Stimulated activated naive B cell treated with anti-CD40 and anti-IgM and Interleukin-4, amounts not matched to agents 10 μg/mL and 1 μg/mL and 100 μg/mL, for 72 hours (primary cell): Measurements from ENCODE around the gene CATSPER1.
A peak's percentile ranks its signal among the peaks of the same experiment; 100 is the strongest.

Source experiments
- ATAC-seq, 2 donors: fragments of 150-1000 bp; cut with Tn5 transposase; replicated peaks; 2 replicates each; pipeline ENCODE4 v1.10.0; 2021; ENCODE audit warnings: moderate library complexity in 1 of 2
- DNase-seq: peaks from one replicate; pipeline ENCODE4 v3.0.0; 2021
- H3K27ac Mint-ChIP-seq: one replicate; pipeline ENCODE4 v1.8.0; 2022; ENCODE audit warnings: mild to moderate bottlenecking, mixed read lengths
- H3K27me3 Mint-ChIP-seq, 2 donors: one replicate each; pipeline ENCODE4 v1.8.0; 2022; ENCODE audit warnings: mixed read lengths in 2 of 2
- H3K36me3 Mint-ChIP-seq, 2 donors: one replicate each; pipeline ENCODE4 v1.8.0; 2022; ENCODE audit warnings: mixed read lengths in 2 of 2, mild to moderate bottlenecking in 1 of 2
- H3K4me1 Mint-ChIP-seq, 2 donors: one replicate each; pipeline ENCODE4 v1.8.0; 2022; ENCODE audit warnings: mixed read lengths in 2 of 2, mild to moderate bottlenecking in 1 of 2
- H3K4me3 Mint-ChIP-seq, 2 donors: one replicate each; pipeline ENCODE4 v1.8.0; 2022; ENCODE audit warnings: mild to moderate bottlenecking in 2 of 2, mixed read lengths in 2 of 2, moderate library complexity in 1 of 2
- H3K9me3 Mint-ChIP-seq, 2 donors: one replicate each; pipeline ENCODE4 v1.8.0; 2022; ENCODE audit warnings: mixed read lengths in 2 of 2, mild to moderate bottlenecking in 1 of 2

Gene CATSPER1

DNA sequence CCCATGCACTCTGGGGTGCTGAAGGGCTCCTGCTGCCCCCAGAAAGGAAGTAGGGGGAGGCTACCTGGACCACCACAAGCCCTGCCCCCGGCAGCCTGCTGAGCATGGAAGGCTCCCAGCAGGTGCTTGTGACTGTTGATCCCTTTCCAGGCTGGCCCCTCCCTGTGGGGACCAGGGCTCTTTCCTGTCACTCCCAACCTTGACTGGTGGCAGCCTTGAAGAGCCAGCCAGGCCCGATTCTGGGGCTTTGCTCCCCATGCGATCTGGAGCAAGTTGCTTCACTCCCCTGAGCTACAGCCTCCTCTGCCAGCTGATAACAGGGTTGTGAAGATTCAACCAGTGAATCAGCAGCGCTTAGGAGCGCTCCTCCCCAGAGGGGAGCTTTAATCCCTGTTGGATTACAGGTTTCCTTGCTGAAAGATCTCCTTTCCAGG, 19.1 kb downstream of the CATSPER1 start:
- H3K27ac Mint-ChIP-seq: no peak overlapping the region
- peaks cover 8 to 9% of the 10 kb centered on the region in 2 donors for H3K27me3 Mint-ChIP-seq

DNA sequence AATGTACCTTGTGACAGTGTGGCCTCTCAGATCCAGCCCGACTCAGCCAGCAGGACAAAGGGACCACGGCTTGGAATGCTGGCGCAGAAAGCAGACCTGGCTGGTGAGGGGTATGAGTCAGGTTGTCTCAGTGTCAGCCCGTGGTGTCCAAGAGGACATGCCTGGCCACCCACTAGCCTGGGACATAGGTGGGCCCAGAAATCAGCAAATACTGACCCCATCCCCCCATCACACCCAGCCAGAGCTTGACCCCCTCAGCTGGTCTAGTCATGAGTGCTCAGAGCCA, 19.4 kb downstream of the CATSPER1 start:
- ATAC-seq (no peak), DNase-seq (no peak)
- peaks cover 17 to 31% of the 10 kb centered on the region in 2 donors for H3K36me3 Mint-ChIP-seq
- H3K4me3 Mint-ChIP-seq: no peak overlapping the region
- H3K27ac Mint-ChIP-seq: no peak overlapping the region
- H3K9me3 Mint-ChIP-seq: no peaks in the 10 kb centered on the region
- peaks cover 12 to 21% of the 10 kb centered on the region in 2 donors for H3K4me1 Mint-ChIP-seq
- H3K27me3 Mint-ChIP-seq: peaks cover 4 to 5% of the 10 kb centered on the region in 2 donors

More for the DNA sequence above, 19.1 kb downstream of the CATSPER1 start:
- H3K9me3 Mint-ChIP-seq: no peaks in the 10 kb centered on the region
- H3K4me1 Mint-ChIP-seq: peaks cover 12 to 21% of the 10 kb centered on the region in 2 donors
- no peak overlapping the region for H3K4me3 Mint-ChIP-seq
- H3K36me3 Mint-ChIP-seq: peaks cover 16 to 28% of the 10 kb centered on the region in 2 donors
- no peak for ATAC-seq
- DNase-seq: no peak

DNA sequence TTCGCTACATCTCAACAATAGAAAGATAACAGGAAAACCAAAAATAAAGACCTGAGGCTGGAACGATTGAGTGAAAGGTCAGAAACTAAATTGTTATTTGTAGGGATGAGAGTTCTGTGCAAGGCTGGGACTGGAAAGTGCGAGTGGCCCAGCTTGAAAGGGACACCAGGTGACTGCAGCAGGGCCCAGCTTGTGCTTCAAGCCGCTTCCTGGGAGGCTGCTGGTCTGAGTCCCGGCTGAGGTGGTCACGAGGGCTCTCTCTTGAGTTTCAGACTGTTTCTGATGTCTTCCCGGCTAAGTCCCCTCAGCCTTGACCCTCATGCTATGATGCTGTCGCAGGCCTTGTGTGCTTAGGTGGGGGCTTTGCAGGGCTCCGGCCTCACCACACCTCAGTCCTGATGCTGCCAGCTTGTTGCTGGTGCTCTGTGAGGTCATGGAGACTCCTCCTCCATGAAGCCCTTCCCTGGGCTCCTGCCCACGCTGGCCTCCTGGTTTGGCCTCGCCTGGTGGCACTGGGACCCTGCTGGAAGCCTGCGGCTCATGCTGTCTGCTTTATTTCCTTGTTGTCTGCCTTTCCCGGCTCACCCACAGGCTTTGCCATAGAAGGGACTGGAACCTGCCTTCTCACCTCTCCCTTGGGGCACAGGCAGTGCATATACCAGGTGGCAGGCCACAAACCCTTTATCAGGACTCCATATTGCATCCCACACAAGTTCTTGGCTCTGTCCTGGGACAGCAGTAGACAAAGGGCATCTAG, 20.0 kb downstream of the CATSPER1 start:
- peak overlapping the region; percentile 34 for H3K27ac Mint-ChIP-seq
- H3K4me1 Mint-ChIP-seq: peaks cover 12 to 17% of the 10 kb centered on the region in 2 donors
- DNase-seq: no peak
- no peak overlapping the region for H3K4me3 Mint-ChIP-seq
- peaks cover under 1 to 4% of the 10 kb centered on the region in 2 donors for H3K27me3 Mint-ChIP-seq
- no peak for ATAC-seq
- H3K9me3 Mint-ChIP-seq: no peaks in the 10 kb centered on the region
- H3K36me3 Mint-ChIP-seq: peaks cover 20 to 36% of the 10 kb centered on the region in 2 donors

DNA sequence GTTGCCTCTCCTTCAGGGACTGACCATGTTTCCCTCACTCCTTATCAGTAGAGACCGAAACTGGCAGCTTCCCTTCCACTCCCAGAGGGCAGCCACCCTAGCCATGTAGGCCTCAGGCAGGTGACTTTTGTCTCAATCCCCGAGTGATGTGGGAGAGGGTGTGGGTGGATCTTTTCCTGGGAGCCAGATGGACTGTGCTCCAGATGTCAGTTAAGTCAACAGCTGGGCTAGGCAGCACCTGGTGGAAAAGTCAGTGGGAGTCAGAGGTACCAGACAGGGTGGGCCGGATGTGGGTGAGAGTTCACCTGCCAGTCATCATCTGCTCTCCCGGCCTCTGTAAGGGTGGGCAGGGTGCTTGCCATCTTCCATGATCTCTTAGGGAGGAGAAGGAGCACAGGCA, 22.1 kb downstream of the CATSPER1 start:
- Mint-ChIP-seq H3K36me3 (peaks cover 28 to 48% of the 10 kb centered on the region in 2 donors), H3K27ac (peak overlapping the region; percentile 51), H3K9me3 (no peaks in the 10 kb centered on the region), H3K27me3 (no peaks in the 10 kb centered on the region), H3K4me3 (no peak overlapping the region), H3K4me1 (peaks cover 23 to 34% of the 10 kb centered on the region in 2 donors)
- ATAC-seq (no peak), DNase-seq (no peak)

DNA sequence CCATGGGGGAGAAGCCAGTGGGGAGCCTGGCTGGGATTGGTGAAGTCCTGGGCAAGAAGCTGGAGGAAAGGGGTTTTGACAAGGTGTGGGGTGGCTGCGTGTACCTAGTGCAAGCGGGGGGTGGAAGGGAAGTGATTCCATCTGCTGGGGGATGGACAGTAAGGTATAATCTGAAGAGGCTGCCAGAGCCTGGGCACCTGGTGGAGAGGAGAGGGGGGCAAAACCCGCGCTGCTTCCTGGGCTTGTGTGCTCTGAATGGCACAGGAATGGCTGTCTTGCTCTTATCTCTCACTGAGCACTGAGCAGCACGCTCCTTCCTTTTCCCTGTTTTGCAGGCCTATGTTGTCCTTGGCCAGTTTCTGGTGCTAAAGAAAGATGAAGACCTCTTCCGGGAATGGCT, 23.0 kb downstream of the CATSPER1 start:
- no peak for ATAC-seq
- Mint-ChIP-seq H3K4me1 (peaks cover 24 to 34% of the 10 kb centered on the region in 2 donors), H3K4me3 (peak overlapping the region; percentile 91 to 99), H3K27me3 (no peaks in the 10 kb centered on the region), H3K9me3 (no peaks in the 10 kb centered on the region), H3K27ac (peak overlapping the region; percentile 93), H3K36me3 (peaks cover 34 to 56% of the 10 kb centered on the region in 2 donors)
- DNase-seq: no peak

DNA sequence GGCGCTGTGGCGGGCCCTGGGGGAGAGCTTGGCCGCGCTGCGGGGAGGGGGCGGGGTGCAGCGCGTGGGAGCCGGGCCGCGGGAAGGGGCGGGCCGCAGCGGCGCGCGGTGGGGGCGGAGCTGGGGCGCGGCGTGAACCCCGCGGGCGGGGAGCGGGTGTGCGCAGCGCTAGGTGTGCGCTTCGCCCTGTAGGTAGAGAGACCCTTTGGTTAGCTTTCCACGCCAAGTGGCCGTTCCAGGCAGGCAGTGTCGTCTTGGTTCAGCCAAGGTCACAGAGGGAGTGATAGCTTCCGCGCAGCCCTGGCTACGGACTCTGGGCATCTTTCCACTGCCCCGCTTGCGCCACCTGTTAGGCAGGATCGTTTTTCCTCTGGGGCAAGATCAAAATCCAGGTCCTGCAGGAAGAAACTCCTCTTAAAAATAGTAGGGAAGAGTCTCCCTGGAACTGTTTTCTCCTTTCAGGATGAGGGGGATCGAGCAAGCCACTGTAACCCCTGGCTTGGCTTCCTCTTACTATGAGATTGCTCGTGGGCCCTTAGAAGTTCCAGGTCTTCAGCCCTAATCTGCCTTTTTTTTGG, 23.5 kb downstream of the CATSPER1 start:
- H3K9me3 Mint-ChIP-seq: no peaks in the 10 kb centered on the region
- peaks cover 37 to 59% of the 10 kb centered on the region in 2 donors for H3K36me3 Mint-ChIP-seq
- peaks cover 25 to 34% of the 10 kb centered on the region in 2 donors for H3K4me1 Mint-ChIP-seq
- no peaks in the 10 kb centered on the region for H3K27me3 Mint-ChIP-seq
- peak overlapping the region; percentile 99 for H3K27ac Mint-ChIP-seq
- DNase-seq: no peak
- ATAC-seq: peak; percentile 72 to 78
- peak overlapping the region; percentile 91 to 99 for H3K4me3 Mint-ChIP-seq

DNA sequence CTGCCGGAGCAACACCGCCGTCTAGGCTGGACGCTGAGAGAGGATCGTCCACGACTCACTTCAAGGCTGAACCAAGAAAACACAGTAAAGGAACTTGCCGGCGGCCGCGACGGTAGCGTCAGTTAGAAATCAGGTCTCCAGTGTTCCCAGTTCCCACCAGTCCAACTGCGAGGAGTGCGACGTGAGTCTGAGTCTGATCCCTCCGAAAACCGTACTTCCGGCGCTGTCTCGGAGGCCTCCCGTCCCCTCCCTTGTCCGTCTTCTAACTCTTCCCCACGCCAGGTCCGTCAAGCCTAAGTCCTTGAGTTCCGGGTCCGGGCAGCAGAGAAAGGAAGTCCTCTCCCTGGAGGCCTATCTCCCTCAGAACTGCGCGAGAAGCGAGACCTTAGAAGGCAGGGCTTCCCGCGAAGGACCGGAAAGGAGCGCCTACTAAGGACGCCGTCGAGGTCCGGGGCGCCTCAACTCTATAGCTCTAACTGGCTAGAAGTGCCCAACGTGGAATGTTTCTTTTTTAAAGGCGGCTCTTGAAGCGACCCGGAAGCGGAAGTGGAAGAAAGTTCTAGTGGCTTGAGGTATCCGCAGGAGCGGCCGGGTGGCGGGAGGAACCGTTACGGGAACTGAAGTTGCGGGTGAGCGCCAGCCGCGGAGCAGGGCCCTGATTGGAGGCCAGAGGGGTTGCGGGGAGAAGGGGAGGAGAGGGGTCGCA, 24.2 kb downstream of the CATSPER1 start, which contains the start of the genes BANF1 and EIF1AD:
Gene BANF1, plus strand, starts transcription at position 562 of the 706 bp plus-strand sequence. CDS start 748 bp downstream, outside the sequence.
Gene EIF1AD, minus strand, starts transcription at position 216 of the 706 bp plus-strand sequence. CDS start 1,768 bp downstream, outside the sequence.
- Mint-ChIP-seq H3K9me3 (no peaks in the 10 kb centered on the region), H3K4me3 (peak within 1 kb of the TSS; percentile 91 to 99), H3K36me3 (peaks cover 42 to 65% of the 10 kb centered on the region in 2 donors), H3K27ac (peak within 1 kb of the TSS; percentile 99), H3K4me1 (peaks cover 29 to 34% of the 10 kb centered on the region in 2 donors), H3K27me3 (no peaks in the 10 kb centered on the region)
- peak; percentile 90 to 93 for ATAC-seq
- DNase-seq: peak; percentile 95

DNA sequence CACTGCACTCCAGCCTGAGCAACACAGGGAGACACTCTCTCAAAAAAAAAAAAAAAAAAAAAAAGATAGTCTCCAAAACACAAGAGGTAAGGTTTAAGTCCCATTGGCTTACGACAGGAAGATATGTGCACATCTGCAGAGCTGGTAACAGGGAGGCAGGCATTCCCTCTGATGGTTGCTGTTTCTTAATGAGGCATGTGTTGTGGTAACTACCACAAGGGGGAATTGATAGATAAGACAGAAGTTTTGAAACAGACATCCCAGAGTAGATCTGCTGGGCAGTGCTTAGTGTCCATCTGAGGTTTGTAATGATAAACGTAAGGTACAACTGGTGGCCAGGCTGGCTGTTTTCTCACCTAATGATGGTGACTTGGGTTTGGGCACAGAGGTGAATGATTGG, 29.0 kb downstream of the CATSPER1 start:
- H3K27ac Mint-ChIP-seq: no peak overlapping the region

DNA sequence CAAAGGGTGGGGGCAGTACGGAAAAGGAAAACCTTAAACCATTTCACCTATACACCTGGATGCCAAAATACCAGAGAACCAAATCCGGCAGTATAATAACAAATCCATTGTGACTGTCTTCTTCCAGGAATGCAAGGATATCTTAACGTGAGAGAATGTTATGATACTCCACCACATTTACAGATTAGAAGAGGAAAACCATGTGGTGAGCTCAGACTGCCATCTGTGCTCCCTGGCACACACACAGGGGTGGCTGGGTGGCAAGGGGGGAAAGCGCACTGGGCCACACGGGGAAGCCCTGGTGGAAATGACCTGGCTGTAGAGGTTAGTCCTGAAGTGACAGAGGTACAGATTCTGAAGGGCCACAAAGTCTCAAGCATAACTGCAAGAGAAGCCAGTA, 34.2 kb downstream of the CATSPER1 start:
- Mint-ChIP-seq H3K27me3 (no peaks in the 10 kb centered on the region), H3K4me3 (no peak overlapping the region), H3K36me3 (peaks cover 13 to 27% of the 10 kb centered on the region in 2 donors), H3K4me1 (peaks cover 7 to 8% of the 10 kb centered on the region in 2 donors), H3K27ac (peak overlapping the region; percentile 61), H3K9me3 (no peaks in the 10 kb centered on the region)
- no peak for ATAC-seq
- DNase-seq: no peak

More for the DNA sequence above, 29.0 kb downstream of the CATSPER1 start:
- peaks cover 33 to 53% of the 10 kb centered on the region in 2 donors for H3K36me3 Mint-ChIP-seq
- no peaks in the 10 kb centered on the region for H3K9me3 Mint-ChIP-seq
- H3K27me3 Mint-ChIP-seq: no peaks in the 10 kb centered on the region
- no peak overlapping the region for H3K4me3 Mint-ChIP-seq
- no peak for ATAC-seq
- no peak for DNase-seq
- H3K4me1 Mint-ChIP-seq: peaks cover 17 to 19% of the 10 kb centered on the region in 2 donors

DNA sequence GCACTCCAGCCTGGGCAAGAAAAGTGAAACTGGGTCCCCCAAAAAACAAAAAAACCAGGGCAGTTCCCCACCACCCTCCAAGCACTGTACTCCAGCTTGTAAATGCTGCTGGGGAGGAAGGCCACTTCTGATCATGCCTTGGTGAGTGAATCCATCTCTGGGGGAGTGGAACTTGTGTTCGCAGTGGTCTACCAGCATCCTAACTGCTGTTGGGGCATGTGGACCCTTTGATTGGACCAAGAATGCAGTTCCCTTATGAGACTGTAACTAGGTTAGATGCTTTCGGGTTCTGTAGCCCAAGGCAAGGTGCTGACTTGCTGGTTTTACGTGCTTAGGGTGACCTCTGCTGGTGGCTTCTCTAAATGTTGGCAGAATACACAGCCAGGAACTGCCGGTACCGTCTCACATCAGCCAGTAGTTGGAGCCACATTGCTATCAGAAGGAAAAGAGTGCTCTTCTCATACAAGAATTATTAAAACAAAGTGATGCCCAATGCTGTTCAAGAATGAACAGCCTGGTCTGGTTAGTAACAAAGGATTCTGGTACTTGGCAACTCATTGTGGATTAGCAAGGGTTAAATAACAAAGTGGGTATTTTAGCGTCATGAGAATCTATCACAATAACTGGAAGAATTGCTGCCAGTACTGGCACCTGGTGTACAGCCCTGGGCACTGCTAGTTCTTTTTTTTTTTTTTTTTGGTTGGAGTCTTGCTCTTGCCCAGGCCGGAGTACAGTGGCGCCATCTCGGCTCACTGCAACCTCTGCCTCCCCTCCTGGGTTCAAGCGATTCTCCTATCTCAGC, 37.3 kb downstream of the CATSPER1 start:
- peaks cover 6 to 16% of the 10 kb centered on the region in 2 donors for H3K36me3 Mint-ChIP-seq
- H3K4me3 Mint-ChIP-seq: no peak overlapping the region
- no peaks in the 10 kb centered on the region for H3K9me3 Mint-ChIP-seq
- peaks cover 4 to 8% of the 10 kb centered on the region in 2 donors for H3K4me1 Mint-ChIP-seq
- peak overlapping the region; percentile 65 for H3K27ac Mint-ChIP-seq
- DNase-seq (peak; percentile 88), ATAC-seq (peak; percentile 99)
- no peaks in the 10 kb centered on the region for H3K27me3 Mint-ChIP-seq

DNA sequence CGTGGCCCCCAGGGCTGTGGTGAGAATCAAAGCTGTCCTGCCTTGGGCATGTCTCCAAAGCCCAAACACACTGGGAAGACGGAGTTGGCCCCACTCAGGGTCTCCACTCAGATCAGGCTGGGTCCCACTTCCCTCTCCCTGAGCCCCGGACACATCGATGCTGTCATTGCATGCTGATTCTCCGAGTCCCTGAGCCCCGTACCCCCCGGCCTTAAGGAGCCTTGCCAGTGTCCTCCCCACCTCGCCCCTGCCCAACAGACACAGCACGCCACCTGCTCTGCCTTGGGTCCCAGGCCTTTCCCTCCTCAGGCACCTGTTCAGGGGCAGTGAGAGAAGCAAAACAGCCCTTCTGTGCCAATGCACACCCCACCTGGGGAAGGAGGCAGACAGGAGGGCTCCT, 38.9 kb downstream of the CATSPER1 start:
- ATAC-seq (no peak), DNase-seq (no peak)
- peaks cover 4 to 8% of the 10 kb centered on the region in 2 donors for H3K4me1 Mint-ChIP-seq
- H3K9me3 Mint-ChIP-seq: no peaks in the 10 kb centered on the region
- no peaks in the 10 kb centered on the region for H3K27me3 Mint-ChIP-seq
- no peak overlapping the region for H3K4me3 Mint-ChIP-seq
- peaks cover 8 to 12% of the 10 kb centered on the region in 2 donors for H3K36me3 Mint-ChIP-seq
- no peak overlapping the region for H3K27ac Mint-ChIP-seq

DNA sequence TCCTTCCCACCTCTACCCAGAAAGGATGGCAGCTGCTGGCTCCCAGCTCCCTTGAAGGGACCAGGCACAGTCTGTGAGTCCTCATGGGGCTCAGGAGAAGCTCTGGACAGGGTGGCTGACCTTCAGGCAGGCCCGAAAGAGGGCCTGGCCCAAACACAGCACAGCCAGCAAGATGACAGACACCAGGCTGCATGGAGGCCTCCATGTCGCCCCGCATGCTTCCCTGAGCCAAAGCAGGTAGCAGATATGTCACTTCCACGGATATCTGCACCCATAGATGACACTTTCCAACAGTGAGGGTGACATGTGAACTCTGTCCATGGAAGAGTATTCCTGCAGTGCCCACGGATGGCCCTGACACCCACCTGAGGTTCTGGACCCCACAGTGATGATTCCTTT, 42.7 kb downstream of the CATSPER1 start:
- no peaks in the 10 kb centered on the region for H3K9me3 Mint-ChIP-seq

DNA sequence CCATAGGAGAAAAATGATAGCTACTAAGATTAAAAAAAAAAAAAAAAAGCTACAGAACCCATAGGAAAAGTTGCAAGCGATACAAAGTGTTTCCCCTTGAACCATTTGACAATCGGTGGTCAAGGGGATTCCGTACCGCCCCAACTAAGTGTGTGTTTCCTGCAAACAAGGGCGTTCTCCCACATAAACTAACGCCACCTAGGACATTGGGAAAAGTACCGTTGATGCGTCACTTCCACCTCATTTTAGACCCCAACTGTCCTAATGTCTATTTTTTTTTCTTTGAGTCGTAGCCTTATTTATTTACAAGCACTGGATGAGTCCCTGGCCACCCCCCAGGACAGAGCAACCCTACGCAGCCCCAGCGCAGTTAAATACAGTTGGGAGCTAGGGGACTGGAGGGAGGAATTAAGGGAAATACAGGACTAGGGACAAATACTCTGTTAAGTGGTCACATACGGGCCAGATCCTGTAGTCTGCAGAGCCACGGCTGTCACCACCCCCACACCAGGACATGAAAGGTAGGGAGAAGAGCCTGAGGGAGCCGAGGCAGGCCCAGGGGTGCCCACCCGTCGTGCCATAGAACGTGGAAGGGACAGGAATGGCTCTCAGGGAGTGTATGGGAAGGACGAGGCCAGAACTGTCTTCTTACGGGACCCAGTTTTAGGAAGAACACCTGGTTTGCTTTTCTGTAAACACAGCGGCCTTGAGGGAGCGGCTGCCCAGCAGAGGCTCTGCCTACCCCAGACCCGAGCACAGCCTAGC, 43.3 kb downstream of the CATSPER1 start:
- no peak overlapping the region for H3K4me3 Mint-ChIP-seq
- H3K27ac Mint-ChIP-seq: no peak overlapping the region
- H3K36me3 Mint-ChIP-seq: peaks cover 18% of the 10 kb centered on the region in 2 donors
- no peak for ATAC-seq
- H3K4me1 Mint-ChIP-seq: no peaks in the 10 kb centered on the region
- H3K9me3 Mint-ChIP-seq: no peaks in the 10 kb centered on the region
- no peaks in the 10 kb centered on the region for H3K27me3 Mint-ChIP-seq
- DNase-seq: no peak

More for the DNA sequence above, 42.7 kb downstream of the CATSPER1 start:
- Mint-ChIP-seq H3K4me3 (no peak overlapping the region), H3K27ac (no peak overlapping the region), H3K36me3 (peaks cover 14% of the 10 kb centered on the region in 2 donors), H3K4me1 (no peaks in the 10 kb centered on the region), H3K27me3 (no peaks in the 10 kb centered on the region)
- ATAC-seq (no peak), DNase-seq (no peak)
